ENCODE data around the gene NEO1. TPM values are rescaled to one million over a fixed set of nuclear protein-coding genes. Genes with fewer than 3 reads are reported as not detected.

NEO1 gene
- total and polyA plus RNA-seq, 2 of the 13 experiments (the other 11 are each of a cell fraction or from before 2014, with no cell fraction given): 8.4 to 11.0 TPM

GRCh38 chr15:73051807-73052652, at the start of gene NEO1 (continued):
- TF ChIP-seq ZHX2 (IDR thresholded peaks at IDR 0.05; ENCODE audit: low read depth) (no peak), ZHX2 (CRISPR knock-in tag; IDR thresholded peaks at IDR 0.05; ENCODE audit: borderline replicate concordance) (no peak), ZNF343 (CRISPR knock-in tag; IDR thresholded peaks at IDR 0.05) (no peak), DNMT1 (CRISPR knock-in tag; IDR thresholded peaks at IDR 0.05) (no peak), ZNF235 (CRISPR knock-in tag; IDR thresholded peaks at IDR 0.05; ENCODE audit: borderline replicate concordance) (no peak), ZNF205 (CRISPR knock-in tag; IDR thresholded peaks at IDR 0.05) (no peak), RXRB (CRISPR knock-in tag; IDR thresholded peaks at IDR 0.05; ENCODE audit: borderline replicate concordance) (no peak), E2F5 (CRISPR knock-in tag; conservative IDR thresholded peaks at IDR 0.05) (no peak), RCOR2 (CRISPR knock-in tag; IDR thresholded peaks at IDR 0.05) (no peak), RAD21 (CRISPR knock-in tag; IDR thresholded peaks at IDR 0.05) (no peak), ZNF503 (CRISPR knock-in tag; IDR thresholded peaks at IDR 0.05) (no peak), ZNF546 (CRISPR knock-in tag; conservative IDR thresholded peaks at IDR 0.05) (no peak), NCOA2 (CRISPR knock-in tag; IDR thresholded peaks at IDR 0.05) (no peak), AGO2 (optimal IDR thresholded peaks at IDR 0.05; ENCODE audit: low read depth, low read length) (no peak), ZNF383 (CRISPR knock-in tag; IDR thresholded peaks at IDR 0.05; ENCODE audit: borderline replicate concordance) (no peak), EED (CRISPR knock-in tag; IDR thresholded peaks at IDR 0.05) (no peak), ZNF800 (CRISPR knock-in tag; IDR thresholded peaks at IDR 0.05) (peak; percentile 69; the same call in 1 of the 2 replicates), MED1 (CRISPR knock-in tag; IDR thresholded peaks at IDR 0.05) (no peak)
